ENCODE measurements around the gene PTH. TPM values are rescaled to one million over a fixed set of nuclear protein-coding genes. Genes with fewer than 3 reads are reported as not detected.

PTH gene
- total RNA-seq, 1 donor from 2014 or later: not detected

Other genes with a start within 250 kb of the PTH start
- 22.2 and 22.4 TPM in 2 replicates for gene BMAL1, start 218.2 kb downstream of the PTH start, total RNA-seq
- gene BTBD10, start 32.8 kb downstream of the PTH start, total RNA-seq: 20.3 and 21.8 TPM in 2 replicates
- 55.7 and 58.2 TPM in 2 replicates for gene FAR1, start 172.7 kb upstream of the PTH start, total RNA-seq

Data from activated CD4-positive, alpha-beta T cell treated with anti-CD3 and anti-CD28 coated beads, Interleukin-2, amount 10 ng/mL, durations not matched to agents 24 days and 14 days (primary cell).